HepG2 (cell line): Measurements from ENCODE around the gene GATM. TPM values are rescaled to one million over a fixed set of nuclear protein-coding genes. Genes with fewer than 3 reads are reported as not detected.

ENCODE experiments used
- ATAC-seq: fragments of 200-7000 bp; cut with Tn5 transposase; 3 replicates; pipeline ENCODE4 v1.9.1; 2020; ENCODE audit warnings: mild to moderate bottlenecking, moderate library complexity
- BruUV-seq: library from RNA; stranded (reverse); fragments of 400-500 nt; replicated peaks from 2 replicates; lab custom pipeline; 2021; lab: Mats Ljungman, UMichigan
- CTCF ChIA-PET: fragments of 300-600 bp; formaldehyde crosslinking; extraction: SDS; loops from one replicate; lab custom pipeline; 2021; ENCODE audit warnings: low total read pairs, inconsistent platforms, low intra/inter-chr PET ratio; lab: Yijun Ruan, JAX
- POLR2A ChIA-PET: fragments of 350-600 bp; sonication (Branson Sonifier 250); formaldehyde crosslinking; loops from one replicate; lab custom pipeline; 2020; ENCODE audit warnings: antibody characterized with exemption, inconsistent platforms; lab: Yijun Ruan, JAX
- DNase-seq: peaks from one replicate; pipeline ENCODE4 v3.0.0-alpha.2; 2015; ENCODE audit warnings: low spot score
- FAIRE-seq: peaks from 3 replicates; lab custom pipeline; 2011; peaks lifted over from hg19 to GRCh38; lab: Jason Lieb, UNC
- H2AFZ ChIP-seq: one replicate; pipeline ENCODE4 v1.6.1; 2011; ENCODE audit warnings: low read length, inconsistent platforms
- H3K27ac ChIP-seq: fragments of 300-600 bp; 3 replicates; pipeline ENCODE4 v1.8.0; 2011; ENCODE audit warnings: mixed run types, mild to moderate bottlenecking, mixed read lengths, low read length, inconsistent platforms; ENCODE audit not compliant: insufficient read depth; ENCODE audit errors: extremely low read length
- H3K27me3 ChIP-seq, 2 experiments: fragments of 200-600 bp in 1 of 2; 2 replicates in 1 of 2; 3 replicates in 1 of 2; pipeline versions ENCODE4 v1.6.0 to v1.8.0; 2011; ENCODE audit warnings: low read length in 2 of 2, mild to moderate bottlenecking in 2 of 2, moderate library complexity in 2 of 2, inconsistent platforms in 1 of 2; ENCODE audit not compliant: insufficient read depth in 2 of 2, control insufficient read depth in 1 of 2
- H3K36me3 ChIP-seq, 2 experiments: fragments of 200-600 bp in 1 of 2; replicated peaks in 1 of 2; 2 replicates in 1 of 2; 3 replicates in 1 of 2; pipeline versions ENCODE4 v1.5.1 to v1.8.0; 2011; ENCODE audit warnings: low read length in 2 of 2, inconsistent platforms in 1 of 2; ENCODE audit not compliant: insufficient read depth in 2 of 2, control insufficient read depth in 1 of 2
- H3K4me1 ChIP-seq: 2 replicates; pipeline ENCODE4 v1.5.1; 2012; ENCODE audit warnings: low read length, inconsistent platforms; ENCODE audit not compliant: insufficient read depth
- H3K4me2 ChIP-seq: 2 replicates; pipeline ENCODE4 v1.6.0; 2011; ENCODE audit warnings: low read depth, low read length, inconsistent platforms
- H3K4me3 ChIP-seq, 3 experiments: fragments of 200-600 bp in 1 of 3; sonication (generic), shearing (Covaris generic) in 1 of 3; replicated peaks in 1 of 3; 2 replicates each; pipeline ENCODE4 v1.5.1; 2011 to 2016; ENCODE audit warnings: low read length in 3 of 3, inconsistent platforms in 2 of 3, low read depth in 2 of 3, mild to moderate bottlenecking in 2 of 3, control low read depth in 1 of 3, mixed read lengths in 1 of 3; ENCODE audit not compliant: insufficient read depth in 1 of 3
- H3K79me2 ChIP-seq: one replicate; pipeline ENCODE4 v1.6.1; 2011; ENCODE audit warnings: low read length, inconsistent platforms; ENCODE audit not compliant: insufficient read depth
- H3K9ac ChIP-seq: 2 replicates; pipeline ENCODE4 v1.6.0; 2011; ENCODE audit warnings: mild to moderate bottlenecking, low read depth, low read length, inconsistent platforms; ENCODE audit not compliant: insufficient read depth
- H3K9me3 ChIP-seq: 2 replicates; pipeline ENCODE4 v1.5.1; 2012; ENCODE audit warnings: mild to moderate bottlenecking, low read length
- H4K20me1 ChIP-seq: 2 replicates; pipeline ENCODE4 v1.6.0; 2011; ENCODE audit warnings: inconsistent platforms, mild to moderate bottlenecking, low read length, moderate library complexity; ENCODE audit not compliant: insufficient read depth
- FOXK2 ChIP-seq: fragments of 450-650 bp; IDR thresholded peaks from 2 replicates; pipeline ENCODE4 v1.6.1; 2016
- HBP1 ChIP-seq: IDR thresholded peaks from 2 replicates; pipeline ENCODE4 v1.6.1; 2016; ENCODE audit warnings: low read depth, control low read depth
- MAX ChIP-seq: IDR thresholded peaks from 2 replicates; pipeline ENCODE4 v1.6.1; 2012; ENCODE audit warnings: inconsistent platforms
- NFKBIZ ChIP-seq: IDR thresholded peaks from 2 replicates; pipeline ENCODE4 v1.6.1; 2018; ENCODE audit warnings: missing genetic modification reagents, missing compliant biosample characterization
- PAX8 ChIP-seq: sonication (generic); formaldehyde crosslinking; IDR thresholded peaks from 2 replicates; pipeline ENCODE4 v1.8.0; 2022; ENCODE audit warnings: mild to moderate bottlenecking, missing genetic modification reagents, borderline replicate concordance
- ZNF543 ChIP-seq: sonication (generic); formaldehyde crosslinking; IDR thresholded peaks from 2 replicates; pipeline ENCODE4 v1.4.0; 2020; ENCODE audit warnings: mild to moderate bottlenecking, missing genetic modification reagents
- ZNF556 ChIP-seq: sonication (generic); formaldehyde crosslinking; IDR thresholded peaks from 2 replicates; pipeline ENCODE4 v1.4.0; 2020; ENCODE audit warnings: mild to moderate bottlenecking, missing genetic modification reagents, borderline replicate concordance
- ZNF777 ChIP-seq: sonication (generic); formaldehyde crosslinking; IDR thresholded peaks from 2 replicates; pipeline ENCODE4 v1.4.0; 2020; ENCODE audit warnings: missing genetic modification reagents
- WGBS: methylation state at CpG from one replicate; pipeline ENCODE4 v1.1.6; 2017; ENCODE audit warnings: low lambda C conversion rate; 5-methylcytosine and 5-hydroxymethylcytosine counted together
- in situ Hi-C: cut with HindIII; loops from 2 replicates; pipeline ENCODE4 v1.10.0; 2017; ENCODE audit warnings: low pct_unique_long_range_greater_than_20kb; ENCODE audit not compliant: extremely low pct_ligation_motif_present
- intact Hi-C: fragments of 100-400 bp; cut with micrococcal nuclease; formaldehyde crosslinking; loops from one replicate; pipeline ENCODE4 v1.10.0; 2022; ENCODE audit not compliant: unreplicated experiment
- polyA plus RNA-seq, 8 experiments: library from polyadenylated mRNA; depleted of rRNA in 3 of 8; stranded (reverse) in 7 of 8; unstranded in 1 of 8; fragments of >200 nt; fragmentation: Illumina TruSeq in 4 of 8; extraction: Trizol in 4 of 8; gene quantifications; 2 replicates each; pipeline versions ENCODE4 v1.2.1 to v1.2.3, GENCODE V29; 2011 to 2016; ENCODE audit warnings: low read depth in 4 of 8, missing spikeins in 1 of 8, mixed read lengths in 1 of 8; ENCODE audit not compliant: insufficient read depth in 1 of 8
- total RNA-seq, 5 experiments: library from RNA; depleted of rRNA; stranded (reverse); fragments of >200 nt; fragmentation: Illumina TruSeq; extraction: Trizol; gene quantifications; 2 replicates each; pipeline ENCODE4 v1.2.3, GENCODE V29; 2016; ENCODE audit warnings: low read depth in 1 of 5
- TF ChIP-seq, protein P1 (sequence below): sonication (generic); formaldehyde crosslinking; IDR thresholded peaks from 2 replicates; pipeline ENCODE4 v1.5.0; 2020; ENCODE audit warnings: mild to moderate bottlenecking, low read depth, missing genetic modification reagents, borderline replicate concordance

GATM gene
- total and polyA plus RNA-seq, 2 of the 13 experiments (the other 11 are each of a cell fraction or from before 2014, with no cell fraction given): 2.1 to 16.8 TPM

GRCh38 chr15:45373976-45374375 lies 4.4 kb downstream of the GATM start:
- Histone ChIP-seq H3K79me2 (no peaks in the 10 kb centered on the region), H4K20me1 (no peaks in the 10 kb centered on the region), H3K4me3 (no peak overlapping the region), H3K4me1 (peaks cover 29% of the 10 kb centered on the region), H2AFZ (no peak overlapping the region), H3K36me3 (no peaks in the 10 kb centered on the region), H3K9me3 (no peaks in the 10 kb centered on the region), H3K27ac (no peak overlapping the region), H3K4me2 (no peak overlapping the region), H3K9ac (no peak overlapping the region), H3K27me3 (no peaks in the 10 kb centered on the region)
- no peak for DNase-seq
- TF ChIP-seq, protein P1, sequence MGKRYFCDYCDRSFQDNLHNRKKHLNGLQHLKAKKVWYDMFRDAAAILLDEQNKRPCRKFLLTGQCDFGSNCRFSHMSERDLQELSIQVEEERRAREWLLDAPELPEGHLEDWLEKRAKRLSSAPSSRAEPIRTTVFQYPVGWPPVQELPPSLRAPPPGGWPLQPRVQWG (CRISPR knock-in tag): no peak
- no peak for TF ChIP-seq ZNF777 (CRISPR knock-in tag)
- TF ChIP-seq FOXK2: no peak
- TF ChIP-seq ZNF556 (CRISPR knock-in tag): no peak
- TF ChIP-seq PAX8: no peak
- TF ChIP-seq HBP1 (CRISPR knock-in tag): no peak
- no peak for TF ChIP-seq MAX
- TF ChIP-seq ZNF543 (CRISPR knock-in tag): no peak
- TF ChIP-seq NFKBIZ (CRISPR knock-in tag): no peak
- POLR2A ChIA-PET: no interaction called here
- CTCF ChIA-PET: no interaction called here
- no peak for ATAC-seq
- BruUV-seq: no TSS peak
- intact Hi-C loops: no loop called here
- in situ Hi-C loops: no loop called here
- WGBS: 96% methylated on average over 2 of the region's 2 CpGs
- FAIRE-seq: no peak
